HG03060 (cell line): ENCODE measurements around the gene LIPC.

Source experiments
- ATAC-seq: cut with Tn5 transposase; IDR thresholded peaks from one replicate; pipeline ENCODE4 v1.9.1; 2021; ENCODE audit warnings: low read depth, moderate number of reproducible peaks; ENCODE audit not compliant: unreplicated experiment

Gene LIPC

GRCh38 chr15:58433597-58434333, 2.0 kb downstream of the LIPC start:
- ATAC-seq: no peak

GRCh38 chr15:58434334-58434875, 2.6 kb downstream of the LIPC start:
- ATAC-seq: no peak

GRCh38 chr15:58436552-58436951, 4.8 kb downstream of the LIPC start:
- no peak for ATAC-seq

- ATAC-seq: no peak
Observed at GRCh38 chr15:58437531-58438105, 5.8 kb downstream of the LIPC start.

- no peak for ATAC-seq
Observed at GRCh38 chr15:58438111-58438510, 6.3 kb downstream of the LIPC start.

GRCh38 chr15:58438956-58439355, 7.2 kb downstream of the LIPC start:
- ATAC-seq: no peak

GRCh38 chr15:58440158-58440910, 8.5 kb downstream of the LIPC start:
- ATAC-seq: no peak

GRCh38 chr15:58440922-58441321, 9.1 kb downstream of the LIPC start:
- ATAC-seq: no peak

GRCh38 chr15:58441376-58442070, 9.7 kb downstream of the LIPC start:
- ATAC-seq: no peak

- no peak for ATAC-seq
Observed at GRCh38 chr15:58442122-58442521, 10.3 kb downstream of the LIPC start.

- no peak for ATAC-seq
Observed at GRCh38 chr15:58443308-58443707, 11.5 kb downstream of the LIPC start.

GRCh38 chr15:58444056-58444455, 12.3 kb downstream of the LIPC start:
- no peak for ATAC-seq

GRCh38 chr15:58444658-58445332, 13.0 kb downstream of the LIPC start:
- no peak for ATAC-seq

- no peak for ATAC-seq
Observed at GRCh38 chr15:58445865-58446264, 14.1 kb downstream of the LIPC start.

- ATAC-seq: no peak
Observed at GRCh38 chr15:58446521-58446920, 14.7 kb downstream of the LIPC start.

- no peak for ATAC-seq
Observed at GRCh38 chr15:58447271-58448010, 15.7 kb downstream of the LIPC start.

GRCh38 chr15:58448331-58448730, 16.5 kb downstream of the LIPC start:
- no peak for ATAC-seq

GRCh38 chr15:58448906-58449305, 17.1 kb downstream of the LIPC start:
- ATAC-seq: no peak

GRCh38 chr15:58451826-58452225, 20.0 kb downstream of the LIPC start:
- no peak for ATAC-seq

- no peak for ATAC-seq
Observed at GRCh38 chr15:58452775-58453174, 21.0 kb downstream of the LIPC start.
